SU-DHL-6 (cell line): ENCODE results near the gene TLCD4.

Experiments used
- H2AFZ ChIP-seq: fragments of 200-600 bp; sonication (generic); 2 replicates; pipeline ENCODE4 v1.6.1; 2014; ENCODE audit warnings: low read depth, mild to moderate bottlenecking, moderate library complexity, mixed read lengths, antibody characterized with exemption, low read length; ENCODE audit not compliant: severe bottlenecking
- H3F3A ChIP-seq: fragments of 200-600 bp; shearing (Covaris generic); 2 replicates; pipeline ENCODE4 v1.6.0; 2016; ENCODE audit warnings: antibody characterized with exemption, mild to moderate bottlenecking; ENCODE audit not compliant: insufficient read depth
- H3K27ac ChIP-seq: fragments of 200-600 bp; sonication (generic); 2 replicates; pipeline ENCODE4 v1.5.1; 2016; ENCODE audit warnings: low read depth, mild to moderate bottlenecking, low read length, moderate library complexity, mixed read lengths
- H3K27me3 ChIP-seq: fragments of 200-600 bp; sonication (generic), shearing (Covaris generic); 2 replicates; pipeline ENCODE4 v1.6.0; 2014; ENCODE audit warnings: mild to moderate bottlenecking, low read length
- H3K36me3 ChIP-seq: fragments of 200-600 bp; sonication (generic); 2 replicates; pipeline ENCODE4 v1.6.1; 2014; ENCODE audit warnings: mild to moderate bottlenecking, low read length, mixed read lengths
- H3K4me2 ChIP-seq: fragments of 300-600, 200-600 bp; shearing (Covaris generic), sonication (generic); 2 replicates; pipeline ENCODE4 v1.6.0; 2014; ENCODE audit warnings: low read length, low read depth, mild to moderate bottlenecking; ENCODE audit not compliant: poor library complexity, severe bottlenecking
- H3K4me3 ChIP-seq: fragments of 200-600 bp; sonication (generic); 2 replicates; pipeline ENCODE4 v1.5.1; 2014; ENCODE audit warnings: antibody characterized with exemption, low read length, mild to moderate bottlenecking, mixed read lengths; ENCODE audit not compliant: insufficient read depth, poor library complexity, severe bottlenecking
- H3K79me2 ChIP-seq: fragments of 200-600 bp; sonication (generic); 2 replicates; pipeline ENCODE4 v1.6.1; 2014; ENCODE audit warnings: mild to moderate bottlenecking, low read length, moderate library complexity; ENCODE audit not compliant: insufficient read depth
- H3K9ac ChIP-seq: fragments of 200-600 bp; sonication (generic); 2 replicates; pipeline ENCODE4 v1.7.0; 2014; ENCODE audit warnings: mild to moderate bottlenecking, low read length
- H3K9me2 ChIP-seq: fragments of 200-600 bp; sonication (generic); replicated peaks from 2 replicates; pipeline ENCODE4 v1.6.1; 2014; ENCODE audit warnings: low read length; ENCODE audit not compliant: insufficient read depth
- H3K9me3 ChIP-seq: fragments of 200-600 bp; sonication (generic); 2 replicates; pipeline ENCODE4 v1.6.1; 2014; ENCODE audit warnings: low read length, mixed read lengths; ENCODE audit not compliant: insufficient read depth
- H4K20me1 ChIP-seq: fragments of 200-600 bp; sonication (generic); 2 replicates; pipeline ENCODE4 v1.6.1; 2014; ENCODE audit warnings: low read depth, mild to moderate bottlenecking, antibody characterized with exemption, low read length, moderate library complexity, mixed read lengths
- EZH2phosphoT487 ChIP-seq: fragments of 200-600 bp; sonication (generic), shearing (Covaris generic); conservative IDR thresholded peaks from 2 replicates; pipeline ENCODE4 v1.6.1; 2018; ENCODE audit warnings: mild to moderate bottlenecking, antibody characterized with exemption, low read length, moderate library complexity, mixed read lengths
- TF ChIP-seq, protein P1 (sequence below): fragments of 200-600 bp; sonication (generic); IDR thresholded peaks from one replicate; pipeline ENCODE4 v1.5.1; 2017; ENCODE audit warnings: antibody characterized with exemption, mild to moderate bottlenecking, low read length, moderate library complexity; ENCODE audit not compliant: insufficient read depth, poor library complexity, severe bottlenecking

The TLCD4 gene

DNA sequence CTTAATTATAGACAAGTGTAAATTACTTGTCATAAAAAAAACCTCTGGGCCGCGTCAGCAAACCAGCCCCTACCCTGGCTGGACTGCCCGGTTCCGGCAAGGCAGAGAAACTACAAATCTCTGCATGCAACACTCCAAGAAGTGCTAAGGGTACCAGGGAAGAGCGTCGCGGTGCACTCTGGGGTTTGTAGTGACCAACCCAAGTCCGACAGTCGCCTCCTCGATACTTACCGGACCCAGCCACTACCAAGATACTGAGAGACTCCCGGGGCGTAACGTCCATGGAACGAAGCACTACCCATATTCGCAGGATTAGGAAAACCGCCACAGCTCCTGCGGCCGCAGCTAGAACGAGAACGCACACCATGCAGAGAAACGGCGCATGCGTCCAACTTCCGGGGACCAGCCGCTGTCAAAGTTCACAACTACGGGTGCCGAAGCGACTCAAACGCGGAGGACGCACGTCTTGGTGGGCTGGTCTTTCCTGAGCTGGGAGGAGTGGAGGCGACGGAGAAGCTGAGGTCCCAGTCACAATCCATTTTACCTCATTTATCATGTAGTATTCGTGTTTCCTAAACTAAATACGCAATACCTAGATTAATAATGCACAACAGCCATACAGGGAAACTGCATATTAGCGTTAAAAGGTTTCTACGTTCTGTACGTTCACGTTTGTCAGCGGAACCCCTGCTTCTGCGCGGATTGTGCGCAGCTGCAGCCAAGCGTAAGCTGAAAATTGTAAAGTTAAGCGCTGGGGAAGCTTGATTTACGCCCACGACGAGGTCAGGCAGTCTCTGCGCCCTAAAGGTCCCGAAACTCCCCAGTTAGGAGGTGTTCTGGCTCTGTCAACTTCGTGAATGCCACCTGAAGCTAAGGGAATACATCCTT is 44.4 kb upstream of the TLCD4 start, which contains the start of gene ALG14:
ALG14 (minus strand) TSS at position 420 of the 888 bp plus-strand sequence; CDS start at position 367, 53 bp downstream.
- H3K27me3 ChIP-seq = no peaks in the 10 kb centered on the region
- H3K9me2 ChIP-seq = no peaks in the 10 kb centered on the region
- H3K36me3 ChIP-seq = no peaks in the 10 kb centered on the region
- H3K4me2 ChIP-seq = peak within 1 kb of the TSS; percentile 79
- H3K79me2 ChIP-seq = no peaks in the 10 kb centered on the region; the same call in 1 of the 2 replicates
- peak within 1 kb of the TSS; percentile 83 for H2AFZ ChIP-seq
- H4K20me1 ChIP-seq = no peaks in the 10 kb centered on the region
- TF ChIP-seq EZH2phosphoT487 = no peak
- TF ChIP-seq, protein P1, sequence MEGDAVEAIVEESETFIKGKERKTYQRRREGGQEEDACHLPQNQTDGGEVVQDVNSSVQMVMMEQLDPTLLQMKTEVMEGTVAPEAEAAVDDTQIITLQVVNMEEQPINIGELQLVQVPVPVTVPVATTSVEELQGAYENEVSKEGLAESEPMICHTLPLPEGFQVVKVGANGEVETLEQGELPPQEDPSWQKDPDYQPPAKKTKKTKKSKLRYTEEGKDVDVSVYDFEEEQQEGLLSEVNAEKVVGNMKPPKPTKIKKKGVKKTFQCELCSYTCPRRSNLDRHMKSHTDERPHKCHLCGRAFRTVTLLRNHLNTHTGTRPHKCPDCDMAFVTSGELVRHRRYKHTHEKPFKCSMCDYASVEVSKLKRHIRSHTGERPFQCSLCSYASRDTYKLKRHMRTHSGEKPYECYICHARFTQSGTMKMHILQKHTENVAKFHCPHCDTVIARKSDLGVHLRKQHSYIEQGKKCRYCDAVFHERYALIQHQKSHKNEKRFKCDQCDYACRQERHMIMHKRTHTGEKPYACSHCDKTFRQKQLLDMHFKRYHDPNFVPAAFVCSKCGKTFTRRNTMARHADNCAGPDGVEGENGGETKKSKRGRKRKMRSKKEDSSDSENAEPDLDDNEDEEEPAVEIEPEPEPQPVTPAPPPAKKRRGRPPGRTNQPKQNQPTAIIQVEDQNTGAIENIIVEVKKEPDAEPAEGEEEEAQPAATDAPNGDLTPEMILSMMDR = no peak
- peak within 1 kb of the TSS; percentile 67 for H3K9ac ChIP-seq
- peak within 1 kb of the TSS; percentile 54 for H3K27ac ChIP-seq
- no peaks in the 10 kb centered on the region for H3F3A ChIP-seq
- peak within 1 kb of the TSS; percentile 78 for H3K4me3 ChIP-seq
- H3K9me3 ChIP-seq = no peaks in the 10 kb centered on the region

DNA sequence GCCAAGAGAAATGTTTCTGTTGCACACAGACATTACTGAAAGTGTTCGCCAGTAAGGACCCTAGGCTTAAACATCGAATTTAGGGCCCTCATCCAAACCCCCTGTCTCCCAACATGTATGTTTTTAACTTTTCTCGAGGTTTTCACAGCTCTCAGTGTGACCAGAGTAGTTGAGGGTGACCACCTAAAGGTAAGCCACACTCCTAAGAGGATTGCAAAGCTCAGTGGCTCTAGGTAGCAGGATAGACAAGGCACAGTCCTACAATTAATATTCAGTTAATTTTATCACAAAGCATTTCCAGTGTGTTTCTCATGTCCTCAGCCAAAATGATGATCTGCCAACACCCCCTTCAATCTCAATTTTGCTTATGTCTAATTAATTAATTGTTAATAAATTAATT is 43.7 kb upstream of the TLCD4 start:
- Histone ChIP-seq H3K9me2 (no peaks in the 10 kb centered on the region), H3K9me3 (no peaks in the 10 kb centered on the region), H3K79me2 (no peaks in the 10 kb centered on the region; the same call in 1 of the 2 replicates), H2AFZ (peak overlapping the region; percentile 83), H3K4me3 (peak overlapping the region; percentile 78), H3K36me3 (no peaks in the 10 kb centered on the region), H3K9ac (peak overlapping the region; percentile 67), H3K4me2 (peak overlapping the region; percentile 79), H3K27ac (0 out of 2 replicates have a peak overlapping the region, but pooled peaks have one; percentile 54), H4K20me1 (no peaks in the 10 kb centered on the region), H3K27me3 (no peaks in the 10 kb centered on the region), H3F3A (no peaks in the 10 kb centered on the region)
- TF ChIP-seq EZH2phosphoT487 = no peak
- TF ChIP-seq, protein P1 = no peak

DNA sequence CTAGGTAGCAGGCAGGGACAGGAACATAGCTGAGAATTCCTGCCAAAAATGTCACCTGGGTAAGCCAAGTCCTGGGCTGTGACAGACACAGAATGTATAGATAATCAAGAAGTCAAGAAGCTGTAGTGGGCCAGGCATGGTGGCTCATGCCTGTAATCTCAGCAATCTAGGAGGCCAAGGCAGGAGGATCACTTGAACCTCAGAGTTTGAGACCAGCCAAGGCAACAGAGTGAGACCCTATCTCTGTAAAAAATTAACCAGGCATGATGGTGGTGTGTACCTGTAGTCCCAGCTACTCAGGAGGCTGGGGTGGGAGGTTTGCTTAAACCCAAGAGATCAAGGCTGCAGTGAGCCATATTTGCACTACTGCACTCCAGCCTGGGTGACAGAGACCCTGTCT is 41.1 kb upstream of the TLCD4 start:
- H3K27me3 ChIP-seq = no peaks in the 10 kb centered on the region
- H4K20me1 ChIP-seq = no peaks in the 10 kb centered on the region
- no peak overlapping the region for H3K4me3 ChIP-seq
- H3K9me2 ChIP-seq = no peaks in the 10 kb centered on the region
- no peak overlapping the region for H3K9ac ChIP-seq
- H2AFZ ChIP-seq = no peak overlapping the region
- no peak for TF ChIP-seq EZH2phosphoT487
- TF ChIP-seq, protein P1 = no peak
- no peaks in the 10 kb centered on the region; the same call in 1 of the 2 replicates for H3K79me2 ChIP-seq
- no peaks in the 10 kb centered on the region for H3K36me3 ChIP-seq
- no peak overlapping the region for H3K4me2 ChIP-seq
- no peaks in the 10 kb centered on the region for H3F3A ChIP-seq
- H3K27ac ChIP-seq = no peak overlapping the region
- H3K9me3 ChIP-seq = no peaks in the 10 kb centered on the region
